ENCODE results near the gene PLXNA4. TPM values are rescaled to one million over a fixed set of nuclear protein-coding genes. Genes with fewer than 3 reads are reported as not detected.

Gene PLXNA4
- total RNA-seq, 1 experiment from 2014 or later, result 0.81 TPM

DNA sequence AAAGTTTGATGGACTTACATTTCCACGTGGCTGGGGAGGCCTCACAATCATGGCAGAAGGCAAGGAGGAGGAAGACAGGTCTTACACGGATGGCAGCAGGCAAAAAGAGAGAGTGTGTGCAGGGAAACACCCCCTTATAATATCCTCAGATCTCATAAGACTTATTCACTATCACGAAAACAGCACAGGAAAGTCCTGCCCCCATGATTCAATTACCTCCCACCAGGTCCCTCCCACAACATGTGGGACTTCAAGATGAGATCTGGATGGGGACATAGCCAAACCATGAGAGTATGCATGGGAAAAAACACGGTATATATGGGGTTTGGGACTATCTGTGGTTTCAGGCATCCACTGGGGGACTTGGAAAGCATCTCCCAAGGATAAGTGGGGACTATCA, 78.0 kb downstream of the PLXNA4 start (continued):
- TF ChIP-seq, protein P1, sequence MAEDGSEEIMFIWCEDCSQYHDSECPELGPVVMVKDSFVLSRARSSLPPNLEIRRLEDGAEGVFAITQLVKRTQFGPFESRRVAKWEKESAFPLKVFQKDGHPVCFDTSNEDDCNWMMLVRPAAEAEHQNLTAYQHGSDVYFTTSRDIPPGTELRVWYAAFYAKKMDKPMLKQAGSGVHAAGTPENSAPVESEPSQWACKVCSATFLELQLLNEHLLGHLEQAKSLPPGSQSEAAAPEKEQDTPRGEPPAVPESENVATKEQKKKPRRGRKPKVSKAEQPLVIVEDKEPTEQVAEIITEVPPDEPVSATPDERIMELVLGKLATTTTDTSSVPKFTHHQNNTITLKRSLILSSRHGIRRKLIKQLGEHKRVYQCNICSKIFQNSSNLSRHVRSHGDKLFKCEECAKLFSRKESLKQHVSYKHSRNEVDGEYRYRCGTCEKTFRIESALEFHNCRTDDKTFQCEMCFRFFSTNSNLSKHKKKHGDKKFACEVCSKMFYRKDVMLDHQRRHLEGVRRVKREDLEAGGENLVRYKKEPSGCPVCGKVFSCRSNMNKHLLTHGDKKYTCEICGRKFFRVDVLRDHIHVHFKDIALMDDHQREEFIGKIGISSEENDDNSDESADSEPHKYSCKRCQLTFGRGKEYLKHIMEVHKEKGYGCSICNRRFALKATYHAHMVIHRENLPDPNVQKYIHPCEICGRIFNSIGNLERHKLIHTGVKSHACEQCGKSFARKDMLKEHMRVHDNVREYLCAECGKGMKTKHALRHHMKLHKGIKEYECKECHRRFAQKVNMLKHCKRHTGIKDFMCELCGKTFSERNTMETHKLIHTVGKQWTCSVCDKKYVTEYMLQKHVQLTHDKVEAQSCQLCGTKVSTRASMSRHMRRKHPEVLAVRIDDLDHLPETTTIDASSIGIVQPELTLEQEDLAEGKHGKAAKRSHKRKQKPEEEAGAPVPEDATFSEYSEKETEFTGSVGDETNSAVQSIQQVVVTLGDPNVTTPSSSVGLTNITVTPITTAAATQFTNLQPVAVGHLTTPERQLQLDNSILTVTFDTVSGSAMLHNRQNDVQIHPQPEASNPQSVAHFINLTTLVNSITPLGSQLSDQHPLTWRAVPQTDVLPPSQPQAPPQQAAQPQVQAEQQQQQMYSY (CRISPR knock-in tag; IDR thresholded peaks at IDR 0.05), result no peak
- TF ChIP-seq MXD4 (CRISPR knock-in tag; IDR thresholded peaks at IDR 0.05; ENCODE audit: borderline replicate concordance) (no peak), ZBTB21 (CRISPR knock-in tag; IDR thresholded peaks at IDR 0.05; ENCODE audit: borderline replicate concordance) (no peak), TEAD4 (CRISPR knock-in tag; IDR thresholded peaks at IDR 0.05) (no peak), NFATC4 (CRISPR knock-in tag; IDR thresholded peaks at IDR 0.05) (no peak), NFYB (CRISPR knock-in tag; conservative IDR thresholded peaks at IDR 0.05; ENCODE audit: low read depth) (no peak), ZNF396 (CRISPR knock-in tag; IDR thresholded peaks at IDR 0.05; ENCODE audit: borderline replicate concordance) (no peak)
- TF ChIP-seq, protein P2, sequence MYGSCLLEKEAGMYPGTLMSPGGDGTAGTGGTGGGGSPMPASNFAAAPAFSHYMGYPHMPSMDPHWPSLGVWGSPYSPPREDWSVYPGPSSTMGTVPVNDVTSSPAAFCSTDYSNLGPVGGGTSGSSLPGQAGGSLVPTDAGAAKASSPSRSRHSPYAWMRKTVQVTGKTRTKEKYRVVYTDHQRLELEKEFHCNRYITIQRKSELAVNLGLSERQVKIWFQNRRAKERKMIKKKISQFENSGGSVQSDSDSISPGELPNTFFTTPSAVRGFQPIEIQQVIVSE (CRISPR knock-in tag; IDR thresholded peaks at IDR 0.05; ENCODE audit: borderline replicate concordance), result no peak

DNA sequence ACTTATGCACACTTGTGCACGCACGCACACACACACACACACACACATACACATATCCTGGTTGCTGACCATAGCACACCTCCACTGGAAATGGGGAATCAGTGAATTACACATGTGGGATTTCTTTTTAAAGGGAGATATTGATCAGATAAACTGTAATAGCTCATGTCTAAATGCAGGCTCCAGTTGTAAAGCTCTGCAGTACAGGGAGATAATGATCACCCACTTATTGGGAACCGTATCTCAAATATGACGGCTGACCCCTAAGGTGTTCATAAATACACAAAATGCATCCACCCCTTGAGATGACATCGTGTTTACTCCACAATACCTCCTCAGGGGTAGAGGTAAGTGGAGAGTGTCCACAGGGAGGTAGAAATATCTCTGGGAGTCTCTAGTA, 79.2 kb downstream of the PLXNA4 start:
- DNase-seq (ENCODE audit: low spot score) (no peak), ATAC-seq (no peak)
- ChIA-PET CTCF (interaction anchor here (1.0 kb wide), 1 partner anchor 21 kb away, joined by 3 read pairs; no protein-coding TSS in a partner anchor), POLR2A (no interaction called here)
- TF ChIP-seq, protein P3, sequence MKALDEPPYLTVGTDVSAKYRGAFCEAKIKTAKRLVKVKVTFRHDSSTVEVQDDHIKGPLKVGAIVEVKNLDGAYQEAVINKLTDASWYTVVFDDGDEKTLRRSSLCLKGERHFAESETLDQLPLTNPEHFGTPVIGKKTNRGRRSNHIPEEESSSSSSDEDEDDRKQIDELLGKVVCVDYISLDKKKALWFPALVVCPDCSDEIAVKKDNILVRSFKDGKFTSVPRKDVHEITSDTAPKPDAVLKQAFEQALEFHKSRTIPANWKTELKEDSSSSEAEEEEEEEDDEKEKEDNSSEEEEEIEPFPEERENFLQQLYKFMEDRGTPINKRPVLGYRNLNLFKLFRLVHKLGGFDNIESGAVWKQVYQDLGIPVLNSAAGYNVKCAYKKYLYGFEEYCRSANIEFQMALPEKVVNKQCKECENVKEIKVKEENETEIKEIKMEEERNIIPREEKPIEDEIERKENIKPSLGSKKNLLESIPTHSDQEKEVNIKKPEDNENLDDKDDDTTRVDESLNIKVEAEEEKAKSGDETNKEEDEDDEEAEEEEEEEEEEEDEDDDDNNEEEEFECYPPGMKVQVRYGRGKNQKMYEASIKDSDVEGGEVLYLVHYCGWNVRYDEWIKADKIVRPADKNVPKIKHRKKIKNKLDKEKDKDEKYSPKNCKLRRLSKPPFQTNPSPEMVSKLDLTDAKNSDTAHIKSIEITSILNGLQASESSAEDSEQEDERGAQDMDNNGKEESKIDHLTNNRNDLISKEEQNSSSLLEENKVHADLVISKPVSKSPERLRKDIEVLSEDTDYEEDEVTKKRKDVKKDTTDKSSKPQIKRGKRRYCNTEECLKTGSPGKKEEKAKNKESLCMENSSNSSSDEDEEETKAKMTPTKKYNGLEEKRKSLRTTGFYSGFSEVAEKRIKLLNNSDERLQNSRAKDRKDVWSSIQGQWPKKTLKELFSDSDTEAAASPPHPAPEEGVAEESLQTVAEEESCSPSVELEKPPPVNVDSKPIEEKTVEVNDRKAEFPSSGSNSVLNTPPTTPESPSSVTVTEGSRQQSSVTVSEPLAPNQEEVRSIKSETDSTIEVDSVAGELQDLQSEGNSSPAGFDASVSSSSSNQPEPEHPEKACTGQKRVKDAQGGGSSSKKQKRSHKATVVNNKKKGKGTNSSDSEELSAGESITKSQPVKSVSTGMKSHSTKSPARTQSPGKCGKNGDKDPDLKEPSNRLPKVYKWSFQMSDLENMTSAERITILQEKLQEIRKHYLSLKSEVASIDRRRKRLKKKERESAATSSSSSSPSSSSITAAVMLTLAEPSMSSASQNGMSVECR (CRISPR knock-in tag; IDR thresholded peaks at IDR 0.05; ENCODE audit: borderline replicate concordance), result no peak
- TF ChIP-seq, protein P4, sequence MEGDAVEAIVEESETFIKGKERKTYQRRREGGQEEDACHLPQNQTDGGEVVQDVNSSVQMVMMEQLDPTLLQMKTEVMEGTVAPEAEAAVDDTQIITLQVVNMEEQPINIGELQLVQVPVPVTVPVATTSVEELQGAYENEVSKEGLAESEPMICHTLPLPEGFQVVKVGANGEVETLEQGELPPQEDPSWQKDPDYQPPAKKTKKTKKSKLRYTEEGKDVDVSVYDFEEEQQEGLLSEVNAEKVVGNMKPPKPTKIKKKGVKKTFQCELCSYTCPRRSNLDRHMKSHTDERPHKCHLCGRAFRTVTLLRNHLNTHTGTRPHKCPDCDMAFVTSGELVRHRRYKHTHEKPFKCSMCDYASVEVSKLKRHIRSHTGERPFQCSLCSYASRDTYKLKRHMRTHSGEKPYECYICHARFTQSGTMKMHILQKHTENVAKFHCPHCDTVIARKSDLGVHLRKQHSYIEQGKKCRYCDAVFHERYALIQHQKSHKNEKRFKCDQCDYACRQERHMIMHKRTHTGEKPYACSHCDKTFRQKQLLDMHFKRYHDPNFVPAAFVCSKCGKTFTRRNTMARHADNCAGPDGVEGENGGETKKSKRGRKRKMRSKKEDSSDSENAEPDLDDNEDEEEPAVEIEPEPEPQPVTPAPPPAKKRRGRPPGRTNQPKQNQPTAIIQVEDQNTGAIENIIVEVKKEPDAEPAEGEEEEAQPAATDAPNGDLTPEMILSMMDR (IDR thresholded peaks at IDR 0.05), result no peak
- TF ChIP-seq NR2C2 (CRISPR knock-in tag; IDR thresholded peaks at IDR 0.05) (no peak), PRRX2 (CRISPR knock-in tag; IDR thresholded peaks at IDR 0.05) (no peak), ZNF396 (CRISPR knock-in tag; IDR thresholded peaks at IDR 0.05; ENCODE audit: borderline replicate concordance) (no peak), NR1H2 (CRISPR knock-in tag; IDR thresholded peaks at IDR 0.05) (no peak)
- TF ChIP-seq, protein P5, sequence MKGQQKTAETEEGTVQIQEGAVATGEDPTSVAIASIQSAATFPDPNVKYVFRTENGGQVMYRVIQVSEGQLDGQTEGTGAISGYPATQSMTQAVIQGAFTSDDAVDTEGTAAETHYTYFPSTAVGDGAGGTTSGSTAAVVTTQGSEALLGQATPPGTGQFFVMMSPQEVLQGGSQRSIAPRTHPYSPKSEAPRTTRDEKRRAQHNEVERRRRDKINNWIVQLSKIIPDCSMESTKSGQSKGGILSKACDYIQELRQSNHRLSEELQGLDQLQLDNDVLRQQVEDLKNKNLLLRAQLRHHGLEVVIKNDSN (CRISPR knock-in tag; IDR thresholded peaks at IDR 0.05), result no peak
- peaks cover 8% of the 10 kb centered on the region for H3K4me1 Mint-ChIP-seq
- no peaks in the 10 kb centered on the region for H3K9me3 Mint-ChIP-seq
- H3K27me3 Mint-ChIP-seq (ENCODE audit: low read depth), result no peaks in the 10 kb centered on the region
- no peaks in the 10 kb centered on the region for H3K36me3 Mint-ChIP-seq
- no peak overlapping the region for H3K4me3 Mint-ChIP-seq
- H3K27ac Mint-ChIP-seq, result no peak overlapping the region

All from WTC11 (cell line).